Measurements from ENCODE around the gene UQCR10.

DNA sequence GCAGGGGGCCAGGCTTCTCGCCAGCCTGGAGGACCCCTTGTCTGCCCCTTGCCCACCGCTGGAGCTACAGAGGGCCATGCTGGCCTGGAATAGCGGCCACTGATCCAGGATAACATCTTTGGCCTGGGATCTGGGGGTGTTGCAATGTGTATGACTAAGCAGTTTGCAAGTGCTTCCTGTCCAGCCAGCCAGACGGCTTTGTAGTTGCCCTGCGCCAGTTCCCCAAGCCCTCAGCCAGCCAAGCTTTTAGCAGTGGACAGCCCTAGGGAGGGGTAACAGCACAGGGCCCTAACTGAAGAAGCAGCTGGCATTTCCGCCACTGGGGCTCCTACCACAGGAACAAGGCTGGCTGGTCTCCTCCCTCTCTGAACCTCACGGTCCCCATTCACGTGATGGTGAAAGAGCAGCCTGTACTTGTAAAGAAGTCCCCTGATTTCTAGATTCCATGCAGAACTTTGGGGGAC, 32.1 kb downstream of the UQCR10 start:
- TF ChIP-seq, protein P1, sequence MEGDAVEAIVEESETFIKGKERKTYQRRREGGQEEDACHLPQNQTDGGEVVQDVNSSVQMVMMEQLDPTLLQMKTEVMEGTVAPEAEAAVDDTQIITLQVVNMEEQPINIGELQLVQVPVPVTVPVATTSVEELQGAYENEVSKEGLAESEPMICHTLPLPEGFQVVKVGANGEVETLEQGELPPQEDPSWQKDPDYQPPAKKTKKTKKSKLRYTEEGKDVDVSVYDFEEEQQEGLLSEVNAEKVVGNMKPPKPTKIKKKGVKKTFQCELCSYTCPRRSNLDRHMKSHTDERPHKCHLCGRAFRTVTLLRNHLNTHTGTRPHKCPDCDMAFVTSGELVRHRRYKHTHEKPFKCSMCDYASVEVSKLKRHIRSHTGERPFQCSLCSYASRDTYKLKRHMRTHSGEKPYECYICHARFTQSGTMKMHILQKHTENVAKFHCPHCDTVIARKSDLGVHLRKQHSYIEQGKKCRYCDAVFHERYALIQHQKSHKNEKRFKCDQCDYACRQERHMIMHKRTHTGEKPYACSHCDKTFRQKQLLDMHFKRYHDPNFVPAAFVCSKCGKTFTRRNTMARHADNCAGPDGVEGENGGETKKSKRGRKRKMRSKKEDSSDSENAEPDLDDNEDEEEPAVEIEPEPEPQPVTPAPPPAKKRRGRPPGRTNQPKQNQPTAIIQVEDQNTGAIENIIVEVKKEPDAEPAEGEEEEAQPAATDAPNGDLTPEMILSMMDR (IDR thresholded peaks at IDR 0.05) = no peak
- TF ChIP-seq EZH2 (IDR thresholded peaks at IDR 0.05) (no peak), EZH2phosphoT487 (IDR thresholded peaks at IDR 0.05) (no peak)

Measured in neural progenitor cell (in vitro differentiated cells).